Endodermal cell (in vitro differentiated cells): ENCODE results near the gene TLE5. TPM values are rescaled to one million over a fixed set of nuclear protein-coding genes. Genes with fewer than 3 reads are reported as not detected.

Experiments
- DNase-seq: peaks from one replicate; pipeline ENCODE4 v3.0.0-alpha.2; 2017
- H3K27ac ChIP-seq: 2 replicates; pipeline ENCODE4 v1.5.1; 2013; ENCODE audit warnings: mild to moderate bottlenecking, low read depth, low read length, moderate library complexity
- H3K27me3 ChIP-seq: 2 replicates; pipeline ENCODE4 v1.6.1; 2013; ENCODE audit warnings: mild to moderate bottlenecking, low read length, moderate library complexity; ENCODE audit not compliant: insufficient read depth, control insufficient read depth, poor library complexity, severe bottlenecking
- H3K36me3 ChIP-seq: 2 replicates; pipeline ENCODE4 v1.7.0; 2013; ENCODE audit warnings: mild to moderate bottlenecking, low read length, moderate library complexity; ENCODE audit not compliant: control insufficient read depth, insufficient read depth
- H3K4me1 ChIP-seq: one replicate; pipeline ENCODE4 v1.7.0; 2013; ENCODE audit warnings: low read length; ENCODE audit not compliant: control insufficient read depth, insufficient read depth
- H3K4me3 ChIP-seq: 2 replicates; pipeline ENCODE4 v1.5.1; 2013; ENCODE audit warnings: mild to moderate bottlenecking, low read length, moderate library complexity
- H3K9ac ChIP-seq: 2 replicates; pipeline ENCODE4 v1.6.1; 2013; ENCODE audit warnings: mild to moderate bottlenecking, low read length, moderate library complexity; ENCODE audit not compliant: poor library complexity, severe bottlenecking; ENCODE audit errors: extremely low read depth
- H3K9me3 ChIP-seq: 2 replicates; pipeline ENCODE4 v1.6.1; 2013; ENCODE audit warnings: mild to moderate bottlenecking, low read length, moderate library complexity; ENCODE audit not compliant: control insufficient read depth
- H3K27ac Mint-ChIP-seq: 2 replicates; pipeline ENCODE4 v1.8.0; 2020; ENCODE audit warnings: mixed read lengths
- H3K27me3 Mint-ChIP-seq: 2 replicates; pipeline ENCODE4 v1.8.0; 2021; ENCODE audit warnings: mild to moderate bottlenecking, mixed read lengths; ENCODE audit not compliant: insufficient read depth
- H3K36me3 Mint-ChIP-seq: 2 replicates; pipeline ENCODE4 v1.8.0; 2020; ENCODE audit warnings: low read depth, mixed read lengths
- H3K4me1 Mint-ChIP-seq: 2 replicates; pipeline ENCODE4 v1.8.0; 2020; ENCODE audit warnings: mixed read lengths
- H3K4me3 Mint-ChIP-seq: 2 replicates; pipeline ENCODE4 v1.8.0; 2020; ENCODE audit warnings: mild to moderate bottlenecking, moderate library complexity, mixed read lengths
- H3K9me3 Mint-ChIP-seq: 2 replicates; pipeline ENCODE4 v1.8.0; 2020; ENCODE audit warnings: mild to moderate bottlenecking, mixed read lengths
- WGBS, 2 experiments: methylation state at CpG; one replicate each; pipeline versions ENCODE4 v1.1.5 to v1.1.7; 2013; ENCODE audit warnings: missing lambda C conversion rate in 2 of 2, mixed read lengths in 1 of 2; ENCODE audit not compliant: insufficient coverage in 1 of 2, insufficient read length in 1 of 2; 5-methylcytosine and 5-hydroxymethylcytosine counted together
- total RNA-seq, 2 donors: library from RNA; stranded (reverse); fragmentation: NEBNext Ultra II Directional in 1 of 2; extraction: Animal tissue kit (Norgen Biotek cat#: 25700) in 1 of 2; gene quantifications; 2 replicates in 1 of 2; 3 replicates in 1 of 2; pipeline ENCODE4 v1.2.1, GENCODE V29; 2021
- TF ChIP-seq, protein P1 (sequence below): fragments of 200-600 bp; sonication (generic); conservative IDR thresholded peaks from 2 replicates; pipeline ENCODE4 v1.5.0; 2021; ENCODE audit warnings: antibody characterized with exemption, mild to moderate bottlenecking

TLE5 gene
- total RNA-seq, 2 donors from 2014 or later, result 488 to 575 TPM

DNA sequence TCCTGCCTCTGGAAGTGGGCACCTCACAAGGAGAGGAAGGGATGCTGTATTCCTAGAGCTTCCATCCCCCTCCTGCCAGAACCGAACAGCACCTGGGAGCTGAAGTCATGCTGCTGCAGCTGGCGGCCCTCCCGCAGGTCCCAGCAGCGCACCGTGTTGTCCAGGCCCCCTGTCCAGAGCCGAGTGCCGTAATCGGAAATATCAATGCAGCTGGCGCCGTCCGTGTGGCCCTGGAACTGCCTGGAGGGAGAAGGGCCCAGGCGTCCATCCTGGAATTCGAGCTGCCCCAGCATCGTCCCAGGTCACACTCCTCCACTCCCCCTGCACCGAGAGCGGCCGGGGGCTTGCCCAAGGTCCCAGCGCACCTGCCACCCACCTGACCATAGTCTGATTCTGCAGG lies 57.0 kb downstream of the TLE5 start:
- TF ChIP-seq, protein P1, sequence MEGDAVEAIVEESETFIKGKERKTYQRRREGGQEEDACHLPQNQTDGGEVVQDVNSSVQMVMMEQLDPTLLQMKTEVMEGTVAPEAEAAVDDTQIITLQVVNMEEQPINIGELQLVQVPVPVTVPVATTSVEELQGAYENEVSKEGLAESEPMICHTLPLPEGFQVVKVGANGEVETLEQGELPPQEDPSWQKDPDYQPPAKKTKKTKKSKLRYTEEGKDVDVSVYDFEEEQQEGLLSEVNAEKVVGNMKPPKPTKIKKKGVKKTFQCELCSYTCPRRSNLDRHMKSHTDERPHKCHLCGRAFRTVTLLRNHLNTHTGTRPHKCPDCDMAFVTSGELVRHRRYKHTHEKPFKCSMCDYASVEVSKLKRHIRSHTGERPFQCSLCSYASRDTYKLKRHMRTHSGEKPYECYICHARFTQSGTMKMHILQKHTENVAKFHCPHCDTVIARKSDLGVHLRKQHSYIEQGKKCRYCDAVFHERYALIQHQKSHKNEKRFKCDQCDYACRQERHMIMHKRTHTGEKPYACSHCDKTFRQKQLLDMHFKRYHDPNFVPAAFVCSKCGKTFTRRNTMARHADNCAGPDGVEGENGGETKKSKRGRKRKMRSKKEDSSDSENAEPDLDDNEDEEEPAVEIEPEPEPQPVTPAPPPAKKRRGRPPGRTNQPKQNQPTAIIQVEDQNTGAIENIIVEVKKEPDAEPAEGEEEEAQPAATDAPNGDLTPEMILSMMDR, result no peak
- peaks cover 3% of the 10 kb centered on the region for H3K9me3 Mint-ChIP-seq
- H3K36me3 ChIP-seq, result peaks cover 30% of the 10 kb centered on the region
- H3K27me3 ChIP-seq, result no peaks in the 10 kb centered on the region
- H3K9ac ChIP-seq, result no peak overlapping the region
- H3K27ac Mint-ChIP-seq, result no peak overlapping the region
- H3K27me3 Mint-ChIP-seq, result no peaks in the 10 kb centered on the region
- H3K4me3 ChIP-seq, result no peak overlapping the region
- no peaks in the 10 kb centered on the region for H3K4me1 ChIP-seq
- peaks cover 56% of the 10 kb centered on the region for H3K36me3 Mint-ChIP-seq
- H3K9me3 ChIP-seq, result no peaks in the 10 kb centered on the region
- no peaks in the 10 kb centered on the region for H3K4me1 Mint-ChIP-seq
- H3K4me3 Mint-ChIP-seq, result no peak overlapping the region
- H3K27ac ChIP-seq, result no peak overlapping the region
- WGBS, 2 experiments, result 87 to 96% methylated on average over 12 to 18 of the region's 18 CpGs
- no peak for DNase-seq

DNA sequence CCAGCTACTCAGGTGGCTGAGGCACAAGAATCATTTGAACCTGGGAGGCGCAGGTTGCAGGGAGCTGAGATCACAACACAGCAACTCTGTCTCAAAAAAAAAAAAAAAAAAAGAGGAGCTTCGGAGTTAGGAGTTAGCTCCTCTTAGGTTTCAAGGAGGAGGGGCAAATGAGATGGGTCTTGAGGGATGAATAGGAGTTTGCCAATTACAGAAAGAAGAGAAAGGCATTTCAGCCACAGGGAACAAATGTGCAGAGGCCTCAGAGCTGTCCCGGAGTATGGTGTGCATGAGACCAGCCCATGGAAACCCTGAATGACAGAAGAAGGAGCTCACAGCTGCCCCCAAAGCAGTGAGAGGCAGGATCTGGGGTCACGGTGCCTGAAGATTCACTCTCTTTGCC lies 57.8 kb downstream of the TLE5 start:
- H3K36me3 ChIP-seq, result peaks cover 26% of the 10 kb centered on the region
- H3K4me3 Mint-ChIP-seq, result no peak overlapping the region

DNA sequence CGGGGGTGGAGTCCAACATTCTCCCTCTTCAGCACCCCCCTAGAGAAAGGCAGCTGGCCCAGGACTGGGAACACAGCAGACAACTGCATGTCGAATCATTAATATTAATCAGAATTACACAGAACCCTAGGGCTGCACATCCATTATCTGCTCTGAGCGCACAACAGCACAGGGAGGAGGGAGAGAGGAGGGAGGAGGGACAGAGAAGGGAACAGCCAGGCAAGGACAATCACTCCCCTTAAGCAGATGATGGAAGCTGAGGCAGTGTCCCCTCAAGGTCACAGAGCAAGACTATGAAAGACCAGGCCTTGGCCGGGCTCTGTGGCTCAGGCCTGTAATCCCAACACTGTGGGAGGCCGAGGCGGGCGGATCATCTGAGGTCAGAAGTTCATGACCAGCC lies 59.2 kb downstream of the TLE5 start:
- H3K27me3 Mint-ChIP-seq, result no peaks in the 10 kb centered on the region
- TF ChIP-seq, protein P1, result no peak
- no peak overlapping the region for H3K27ac ChIP-seq
- H3K4me3 ChIP-seq, result no peak overlapping the region
- H3K27me3 ChIP-seq, result no peaks in the 10 kb centered on the region
- no peaks in the 10 kb centered on the region for H3K4me1 ChIP-seq
- no peak for DNase-seq
- no peaks in the 10 kb centered on the region for H3K9me3 ChIP-seq
- 80 to 86% methylated on average over 1 to 6 of the region's 7 CpGs for WGBS, 2 experiments
- no peak overlapping the region for H3K27ac Mint-ChIP-seq
- no peaks in the 10 kb centered on the region for H3K4me1 Mint-ChIP-seq
- peaks cover 7% of the 10 kb centered on the region for H3K9me3 Mint-ChIP-seq
- no peak overlapping the region for H3K9ac ChIP-seq
- peaks cover 36% of the 10 kb centered on the region for H3K36me3 ChIP-seq
- H3K4me3 Mint-ChIP-seq, result no peak overlapping the region
- H3K36me3 Mint-ChIP-seq, result peaks cover 58% of the 10 kb centered on the region

More for the DNA sequence above, 57.8 kb downstream of the TLE5 start:
- H3K4me3 ChIP-seq, result no peak overlapping the region
- no peaks in the 10 kb centered on the region for H3K4me1 ChIP-seq
- DNase-seq, result no peak
- 89 to 90% methylated on average over 2 to 4 of the region's 4 CpGs for WGBS, 2 experiments
- H3K27ac ChIP-seq, result no peak overlapping the region
- Mint-ChIP-seq H3K36me3 (peaks cover 55% of the 10 kb centered on the region), H3K9me3 (peaks cover 3% of the 10 kb centered on the region), H3K27ac (no peak overlapping the region), H3K4me1 (no peaks in the 10 kb centered on the region), H3K27me3 (no peaks in the 10 kb centered on the region)
- no peaks in the 10 kb centered on the region for H3K9me3 ChIP-seq
- H3K27me3 ChIP-seq, result no peaks in the 10 kb centered on the region
- TF ChIP-seq, protein P1, result no peak
- H3K9ac ChIP-seq, result no peak overlapping the region

Other genes with a start within 250 kb of the TLE5 start
- gene ZNF554, start 242.6 kb downstream of the TLE5 start, total RNA-seq, result 1 to 10 TPM; 8.4 to 9.2 TPM
- gene ZNF555, start 221.0 kb downstream of the TLE5 start, total RNA-seq, result 10 to 100 TPM in 1 of 2 donors, 1 to 10 TPM in 1; 9.6 to 10.5 TPM
- gene ZNF556, start 195.2 kb downstream of the TLE5 start, total RNA-seq, result not detected
- gene ZNF57, start 161.6 kb downstream of the TLE5 start, total RNA-seq, result 1 to 10 TPM; 4.3 to 5.0 TPM
- gene ZNF77, start 117.5 kb downstream of the TLE5 start, total RNA-seq, result 1 to 10 TPM; 4.6 to 7.1 TPM
- gene TLE6, start 84.9 kb downstream of the TLE5 start, total RNA-seq, result 10 to 100 TPM; 13.7 to 17.3 TPM
- gene TLE2, start 33.2 kb downstream of the TLE5 start, total RNA-seq, result 10 to 100 TPM; 75.0 to 80.3 TPM
- gene GNA11, start 31.9 kb upstream of the TLE5 start, total RNA-seq, result 10 to 100 TPM; 26.5 to 29.0 TPM
- not detected for gene GNA15, start 73.5 kb upstream of the TLE5 start, total RNA-seq
- gene S1PR4, start 116.3 kb upstream of the TLE5 start, total RNA-seq, result not detected
- gene NCLN, start 123.4 kb upstream of the TLE5 start, total RNA-seq, result 10 to 100 TPM; 80.6 to 91.2 TPM
- gene CELF5, start 162.2 kb upstream of the TLE5 start, total RNA-seq, result 1 to 10 TPM; 2.6 to 3.5 TPM